HCT116 (cell line): Measurements from ENCODE around the gene LAMC2. TPM values are rescaled to one million over a fixed set of nuclear protein-coding genes. Genes with fewer than 3 reads are reported as not detected.

ENCODE experiments used
- ATAC-seq: fragments of 200-7000 bp; cut with Tn5 transposase; 2 replicates; pipeline ENCODE4 v1.9.1; 2020; ENCODE audit warnings: mild to moderate bottlenecking, moderate library complexity
- BruUV-seq: library from RNA; stranded (reverse); fragments of 400-500 nt; replicated peaks from 2 replicates; lab custom pipeline; 2021; lab: Mats Ljungman, UMichigan
- CTCF ChIA-PET: fragments of 300-600 bp; sonication (Branson Sonifier 250); formaldehyde crosslinking; loops from one replicate; lab custom pipeline; 2021; ENCODE audit warnings: antibody characterized with exemption; lab: Charles Lee
- POLR2A ChIA-PET: fragments of 300-600, 350-600 bp; sonication (Branson Sonifier 250); formaldehyde crosslinking; loops from one replicate; lab custom pipeline; 2021; ENCODE audit warnings: antibody characterized with exemption; lab: Charles Lee
- RAD21 ChIA-PET, 2 experiments: fragments of 300-600 bp; sonication (Branson Sonifier 250); formaldehyde crosslinking; loops; one replicate each; lab custom pipeline; 2023; ENCODE audit warnings: low total read pairs in 2 of 2; ENCODE audit not compliant: uncharacterized antibody in 2 of 2, unreplicated experiment in 2 of 2, low non-redundant PET in 1 of 2; lab: Charles Lee
- DNase-seq: peaks from one replicate; pipeline ENCODE4 v3.0.0-alpha.2; 2010; ENCODE audit warnings: low read depth, low spot score
- H2AFZ ChIP-seq: fragments of 200-600 bp; shearing (Covaris generic), sonication (generic); 2 replicates; pipeline ENCODE4 v1.6.1; 2017; ENCODE audit warnings: low read depth, mixed run types, mixed read lengths, antibody characterized with exemption, low read length; ENCODE audit not compliant: poor library complexity, severe bottlenecking
- H3K27ac ChIP-seq: 2 replicates; pipeline ENCODE4 v1.5.1; 2012; ENCODE audit warnings: low read depth, low read length
- H3K27me3 ChIP-seq: fragments of 200-600 bp; sonication (generic); 2 replicates; pipeline ENCODE4 v1.6.1; 2016; ENCODE audit warnings: mixed run types, low read length, mixed read lengths; ENCODE audit not compliant: insufficient read depth
- H3K36me3 ChIP-seq, 2 experiments: fragments of 200-500 bp in 1 of 2; fragments of 200-600 bp in 1 of 2; sonication (Bioruptor generic) in 1 of 2; sonication (generic) in 1 of 2; 2 replicates each; pipeline versions ENCODE4 v1.5.1 to v1.6.1; 2014 to 2016; ENCODE audit warnings: low read length in 2 of 2, inconsistent platforms in 1 of 2, mixed read lengths in 1 of 2, mixed run types in 1 of 2; ENCODE audit not compliant: insufficient read depth in 2 of 2, control insufficient read depth in 1 of 2
- H3K4me1 ChIP-seq, 2 experiments: fragments of 200-600 bp in 1 of 2; sonication (generic) in 1 of 2; 2 replicates each; pipeline versions ENCODE4 v1.5.1 to v1.6.1; 2012 to 2017; ENCODE audit warnings: low read length in 2 of 2, inconsistent platforms in 1 of 2, mild to moderate bottlenecking in 1 of 2, mixed read lengths in 1 of 2, mixed run types in 1 of 2, moderate library complexity in 1 of 2; ENCODE audit not compliant: insufficient read depth in 2 of 2, control insufficient read depth in 1 of 2
- H3K4me2 ChIP-seq: fragments of 200-600 bp; sonication (generic); 2 replicates; pipeline ENCODE4 v1.6.1; 2017; ENCODE audit warnings: mixed run types, low read length, mixed read lengths
- H3K4me3 ChIP-seq, 2 experiments: fragments of 200-600 bp in 1 of 2; sonication (generic) in 1 of 2; replicated peaks in 1 of 2; 2 replicates each; pipeline ENCODE4 v1.5.1; 2011 to 2016; ENCODE audit warnings: low read length in 2 of 2, control low read depth in 1 of 2, low read depth in 1 of 2, mild to moderate bottlenecking in 1 of 2, mixed read lengths in 1 of 2, mixed run types in 1 of 2
- H3K79me2 ChIP-seq: fragments of 200-600 bp; sonication (generic); 2 replicates; pipeline ENCODE4 v1.6.1; 2017; ENCODE audit warnings: mild to moderate bottlenecking, mixed run types, low read length, moderate library complexity, mixed read lengths; ENCODE audit not compliant: insufficient read depth
- H3K9ac ChIP-seq: fragments of 200-600 bp; sonication (generic); 2 replicates; pipeline ENCODE4 v1.6.1; 2016; ENCODE audit warnings: low read length, mixed read lengths
- H3K9me2 ChIP-seq: fragments of 200-600 bp; sonication (generic), shearing (Covaris generic); 2 replicates; pipeline ENCODE4 v1.6.1; 2017; ENCODE audit warnings: mixed run types, mild to moderate bottlenecking, moderate library complexity; ENCODE audit not compliant: insufficient read depth
- H3K9me3 ChIP-seq, 2 experiments: fragments of 200-500 bp in 1 of 2; fragments of 200-600 bp in 1 of 2; sonication (Bioruptor generic) in 1 of 2; sonication (generic) in 1 of 2; 2 replicates each; pipeline ENCODE4 v1.6.1; 2014 to 2017; ENCODE audit warnings: low read length in 2 of 2, mixed read lengths in 2 of 2, inconsistent platforms in 1 of 2, low read depth in 1 of 2, mild to moderate bottlenecking in 1 of 2, mixed run types in 1 of 2, moderate library complexity in 1 of 2; ENCODE audit not compliant: control insufficient read depth in 1 of 2, insufficient read depth in 1 of 2
- H4K20me1 ChIP-seq: fragments of 200-600 bp; sonication (generic), shearing (Covaris generic); 2 replicates; pipeline ENCODE4 v1.6.1; 2017; ENCODE audit warnings: mixed run types, mild to moderate bottlenecking, moderate library complexity; ENCODE audit not compliant: insufficient read depth
- ATF3 ChIP-seq: IDR thresholded peaks from 2 replicates; pipeline ENCODE4 v1.6.1; 2012
- CBX3 ChIP-seq: IDR thresholded peaks from 2 replicates; pipeline ENCODE4 v1.6.1; 2012; ENCODE audit warnings: low read depth
- CEBPB ChIP-seq: IDR thresholded peaks from 2 replicates; pipeline ENCODE4 v1.6.1; 2012; ENCODE audit warnings: low read depth
- ELF1 ChIP-seq: IDR thresholded peaks from 2 replicates; pipeline ENCODE4 v1.6.1; 2012; ENCODE audit warnings: low read depth, borderline replicate concordance
- EZH2phosphoT487 ChIP-seq: fragments of 200-600 bp; IDR thresholded peaks from 2 replicates; pipeline ENCODE4 v1.6.1; 2018; ENCODE audit warnings: antibody characterized with exemption, borderline replicate concordance
- FOSL1 ChIP-seq: IDR thresholded peaks from 2 replicates; pipeline ENCODE4 v1.6.1; 2012; ENCODE audit warnings: low read depth
- MAX ChIP-seq: IDR thresholded peaks from 2 replicates; pipeline ENCODE4 v1.6.1; 2012
- POLR2A ChIP-seq: IDR thresholded peaks from 2 replicates; pipeline ENCODE4 v1.7.0; 2011; ENCODE audit warnings: borderline replicate concordance; ENCODE audit not compliant: insufficient read depth, insufficient read length; ENCODE audit errors: extremely low read depth
- RAD21 ChIP-seq: IDR thresholded peaks from 2 replicates; pipeline ENCODE4 v1.6.1; 2012; ENCODE audit warnings: low read depth, mild to moderate bottlenecking
- REST ChIP-seq: IDR thresholded peaks from 2 replicates; pipeline ENCODE4 v1.6.1; 2012; ENCODE audit warnings: low read depth
- SIN3A ChIP-seq: IDR thresholded peaks from 2 replicates; pipeline ENCODE4 v1.6.1; 2012; ENCODE audit warnings: low read depth
- SP1 ChIP-seq: IDR thresholded peaks from 2 replicates; pipeline ENCODE4 v1.6.1; 2012; ENCODE audit warnings: low read depth
- SRF ChIP-seq: IDR thresholded peaks from 2 replicates; pipeline ENCODE4 v1.6.1; 2012; ENCODE audit warnings: low read depth
- TCF7L2 ChIP-seq: IDR thresholded peaks from 2 replicates; pipeline ENCODE4 v1.7.0; 2011; ENCODE audit warnings: borderline replicate concordance, inconsistent platforms; ENCODE audit not compliant: insufficient read depth, insufficient read length; ENCODE audit errors: extremely low read depth
- ZBTB33 ChIP-seq: IDR thresholded peaks from 2 replicates; pipeline ENCODE4 v1.6.1; 2011; ENCODE audit warnings: mild to moderate bottlenecking, low read length, moderate library complexity; ENCODE audit not compliant: insufficient replicate concordance; ENCODE audit errors: extremely low read depth
- ZNF274 ChIP-seq: fragments of 200-500 bp; sonication (Bioruptor generic); IDR thresholded peaks from 2 replicates; pipeline ENCODE4 v1.6.1; 2014; ENCODE audit warnings: mild to moderate bottlenecking, low read depth, low read length, inconsistent platforms
- intact Hi-C: fragments of 100-400 bp; cut with micrococcal nuclease; formaldehyde crosslinking; loops from 2 replicates; pipeline ENCODE4 v1.10.0; 2022
- total RNA-seq: library from RNA; stranded (reverse); gene quantifications from one replicate; pipeline ENCODE4 v1.2.1, GENCODE V29; 2021; ENCODE audit not compliant: unreplicated experiment

The LAMC2 gene
- total RNA-seq, 1 experiment from 2014 or later, result 22.2 TPM

GRCh38 chr1:183215936-183216335 is 29.9 kb downstream of the LAMC2 start (continued):
- no peak for TF ChIP-seq REST

GRCh38 chr1:183218027-183218618 is 32.1 kb downstream of the LAMC2 start:
- Histone ChIP-seq H3K79me2 (no peaks in the 10 kb centered on the region), H4K20me1 (no peaks in the 10 kb centered on the region), H2AFZ (no peak overlapping the region), H3K27ac (no peak overlapping the region), H3K27me3 (no peaks in the 10 kb centered on the region), H3K36me3 (no peaks in the 10 kb centered on the region), H3K4me2 (no peak overlapping the region), H3K9me3 (no peaks in the 10 kb centered on the region), H3K4me3 (no peak overlapping the region), H3K9ac (no peak overlapping the region), H3K9me2 (no peaks in the 10 kb centered on the region), H3K4me1 (no peaks in the 10 kb centered on the region)
- BruUV-seq, result no TSS peak
- DNase-seq, result no peak
- ChIA-PET CTCF (no interaction called here), RAD21 (no interaction called here), POLR2A (no interaction called here)
- intact Hi-C loops, result no loop called here
- no peak for ATAC-seq
- TF ChIP-seq POLR2A, result no peak
- TF ChIP-seq EZH2phosphoT487, result no peak
- no peak for TF ChIP-seq RAD21
- no peak for TF ChIP-seq TCF7L2
- no peak for TF ChIP-seq SP1
- TF ChIP-seq CEBPB, result no peak
- no peak for TF ChIP-seq ATF3
- TF ChIP-seq CBX3, result no peak
- TF ChIP-seq SRF, result no peak
- no peak for TF ChIP-seq FOSL1
- TF ChIP-seq SIN3A, result no peak
- TF ChIP-seq ELF1, result no peak
- no peak for TF ChIP-seq MAX
- TF ChIP-seq ZBTB33, result no peak
- no peak for TF ChIP-seq ZNF274
